LNCaP clone FGC (cell line): ENCODE results near the gene ANKRD50.

Experiments used
- DNase-seq: peaks from one replicate; pipeline ENCODE4 v3.0.0-alpha.2; 2011; ENCODE audit warnings: low read depth
- H3K4me3 ChIP-seq: 2 replicates; pipeline ENCODE4 v1.5.1; 2011; ENCODE audit warnings: mild to moderate bottlenecking, low read depth, low read length, control low read depth
- TF ChIP-seq, protein P1 (sequence below): IDR thresholded peaks from 2 replicates; pipeline ENCODE4 v1.5.1; 2012; ENCODE audit warnings: mild to moderate bottlenecking; ENCODE audit not compliant: control insufficient read depth, insufficient read depth; ENCODE audit errors: extremely low read depth

The ANKRD50 gene

DNA sequence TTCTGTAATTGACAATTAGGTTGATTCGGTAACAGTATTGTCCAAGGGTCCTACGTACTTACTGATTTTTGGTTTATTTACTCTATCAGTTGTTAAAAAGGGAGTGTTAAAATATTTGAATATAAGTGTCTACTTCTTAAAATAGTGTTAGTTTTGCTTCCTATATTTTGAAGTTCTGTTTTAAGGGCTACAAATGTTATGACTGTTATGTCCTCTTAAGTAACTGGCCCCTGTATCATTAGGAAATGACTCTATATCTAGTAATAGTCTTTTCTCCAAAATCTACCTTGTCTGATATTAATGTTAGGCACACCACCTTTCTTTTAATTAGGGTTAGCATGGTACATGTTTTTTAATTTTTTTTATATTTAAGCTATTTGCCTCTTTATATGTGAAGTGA is 30.1 kb downstream of the ANKRD50 start:
- no peak for DNase-seq
- TF ChIP-seq, protein P1, sequence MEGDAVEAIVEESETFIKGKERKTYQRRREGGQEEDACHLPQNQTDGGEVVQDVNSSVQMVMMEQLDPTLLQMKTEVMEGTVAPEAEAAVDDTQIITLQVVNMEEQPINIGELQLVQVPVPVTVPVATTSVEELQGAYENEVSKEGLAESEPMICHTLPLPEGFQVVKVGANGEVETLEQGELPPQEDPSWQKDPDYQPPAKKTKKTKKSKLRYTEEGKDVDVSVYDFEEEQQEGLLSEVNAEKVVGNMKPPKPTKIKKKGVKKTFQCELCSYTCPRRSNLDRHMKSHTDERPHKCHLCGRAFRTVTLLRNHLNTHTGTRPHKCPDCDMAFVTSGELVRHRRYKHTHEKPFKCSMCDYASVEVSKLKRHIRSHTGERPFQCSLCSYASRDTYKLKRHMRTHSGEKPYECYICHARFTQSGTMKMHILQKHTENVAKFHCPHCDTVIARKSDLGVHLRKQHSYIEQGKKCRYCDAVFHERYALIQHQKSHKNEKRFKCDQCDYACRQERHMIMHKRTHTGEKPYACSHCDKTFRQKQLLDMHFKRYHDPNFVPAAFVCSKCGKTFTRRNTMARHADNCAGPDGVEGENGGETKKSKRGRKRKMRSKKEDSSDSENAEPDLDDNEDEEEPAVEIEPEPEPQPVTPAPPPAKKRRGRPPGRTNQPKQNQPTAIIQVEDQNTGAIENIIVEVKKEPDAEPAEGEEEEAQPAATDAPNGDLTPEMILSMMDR, result no peak
- no peak overlapping the region for H3K4me3 ChIP-seq

DNA sequence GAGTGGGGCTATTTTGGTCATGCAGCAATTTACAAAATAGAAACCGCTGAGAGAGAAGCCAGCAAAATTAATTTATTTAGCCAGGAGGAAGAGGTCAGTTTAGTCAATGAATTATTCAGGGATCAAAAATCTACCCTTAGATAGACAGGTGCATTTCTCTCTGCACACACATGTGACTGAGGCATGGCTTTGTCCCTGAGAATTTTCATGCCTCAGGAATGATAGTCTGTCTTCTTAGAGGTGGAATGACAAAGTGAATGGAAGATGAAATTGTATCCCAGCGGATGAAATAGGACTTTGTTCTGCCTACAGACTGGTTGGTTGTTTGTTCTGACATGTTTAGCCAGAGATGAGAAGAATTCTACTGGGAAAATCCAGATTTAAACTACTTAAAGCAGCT is 46.0 kb downstream of the ANKRD50 start:
- DNase-seq, result no peak
- TF ChIP-seq, protein P1, result no peak
- H3K4me3 ChIP-seq, result no peak overlapping the region

DNA sequence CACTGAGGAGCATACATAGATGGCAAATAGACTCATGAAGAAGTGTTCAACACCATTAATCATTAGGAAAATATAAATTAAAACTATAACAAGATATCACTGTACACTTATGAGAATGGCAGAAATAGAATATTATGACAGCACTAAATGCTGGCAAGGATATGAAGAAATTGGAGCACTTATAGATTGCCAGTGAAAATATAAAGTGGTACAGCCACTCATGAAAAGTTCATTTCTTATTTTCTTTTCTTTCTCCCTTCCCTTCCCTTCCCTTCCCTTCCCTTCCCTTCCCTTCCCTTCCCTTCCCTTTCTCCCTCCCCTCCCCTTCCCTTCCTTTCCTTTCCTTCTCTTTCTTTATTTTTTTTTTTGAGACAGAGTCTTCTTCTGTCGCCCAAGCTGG is 53.7 kb downstream of the ANKRD50 start:
- no peak overlapping the region for H3K4me3 ChIP-seq
- TF ChIP-seq, protein P1, result no peak
- DNase-seq, result no peak

DNA sequence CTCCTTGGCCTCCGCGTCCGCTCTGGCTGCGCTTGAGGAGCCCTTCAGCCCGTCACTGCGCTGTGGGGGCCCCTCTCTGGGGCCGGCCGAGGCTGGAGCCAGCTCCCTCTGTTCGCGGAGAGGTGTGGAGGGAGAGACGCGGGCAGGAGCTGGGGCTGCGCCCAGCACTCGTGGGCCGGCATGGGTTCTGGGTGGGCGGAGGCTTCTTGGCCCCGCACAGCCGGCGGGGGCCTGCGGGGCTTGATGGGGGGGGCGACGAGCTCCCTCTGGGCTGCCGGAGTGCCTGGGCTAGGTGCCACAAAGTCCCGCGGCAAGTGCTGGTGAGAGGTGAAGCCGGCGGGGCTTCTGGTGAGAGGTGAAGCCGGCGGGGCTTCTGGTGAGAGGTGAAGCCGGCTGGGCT is 61.9 kb downstream of the ANKRD50 start:
- no peak for DNase-seq
- TF ChIP-seq, protein P1, result no peak
- H3K4me3 ChIP-seq, result no peak overlapping the region

DNA sequence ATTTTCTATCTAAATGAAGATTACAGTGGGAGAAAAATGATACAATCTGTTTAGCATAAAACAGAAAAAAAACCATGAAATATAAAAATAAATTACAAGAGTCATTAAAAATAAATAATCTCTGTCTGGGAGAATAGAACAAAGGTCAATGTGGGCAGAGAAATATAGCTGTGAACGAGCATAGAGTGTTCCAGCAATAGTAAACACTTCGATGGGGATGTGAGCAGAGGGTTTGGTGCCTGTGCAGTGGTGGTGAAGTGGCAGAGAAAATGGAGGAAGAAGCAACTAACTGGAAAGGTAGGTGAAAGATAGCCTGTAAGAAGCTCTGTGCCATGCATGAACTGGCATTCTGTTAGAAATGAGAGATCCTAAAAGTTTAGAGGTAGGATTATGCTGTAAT is 64.9 kb downstream of the ANKRD50 start:
- no peak overlapping the region for H3K4me3 ChIP-seq
- no peak for DNase-seq
- TF ChIP-seq, protein P1, result no peak

DNA sequence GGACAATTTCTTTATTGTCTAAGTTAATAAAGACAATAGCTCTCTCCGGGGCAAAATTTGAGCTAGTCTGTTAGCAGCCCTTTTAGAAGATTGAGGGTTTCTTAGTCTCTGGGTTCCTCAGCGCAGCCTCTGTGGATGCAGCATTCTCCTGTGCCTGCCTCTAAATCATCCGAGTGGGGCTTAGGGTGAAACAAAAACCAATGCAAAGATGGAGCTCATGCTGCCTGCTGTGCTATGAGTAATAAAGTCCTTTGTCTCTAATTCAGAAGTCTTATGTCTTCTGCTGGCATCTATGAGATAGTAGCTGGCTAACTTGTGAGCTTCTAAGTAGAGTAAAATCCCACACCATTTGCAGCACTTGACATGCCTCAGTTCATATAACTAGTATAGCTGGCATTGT is 67.9 kb downstream of the ANKRD50 start:
- H3K4me3 ChIP-seq, result no peak overlapping the region
- TF ChIP-seq, protein P1, result no peak
- DNase-seq, result no peak

DNA sequence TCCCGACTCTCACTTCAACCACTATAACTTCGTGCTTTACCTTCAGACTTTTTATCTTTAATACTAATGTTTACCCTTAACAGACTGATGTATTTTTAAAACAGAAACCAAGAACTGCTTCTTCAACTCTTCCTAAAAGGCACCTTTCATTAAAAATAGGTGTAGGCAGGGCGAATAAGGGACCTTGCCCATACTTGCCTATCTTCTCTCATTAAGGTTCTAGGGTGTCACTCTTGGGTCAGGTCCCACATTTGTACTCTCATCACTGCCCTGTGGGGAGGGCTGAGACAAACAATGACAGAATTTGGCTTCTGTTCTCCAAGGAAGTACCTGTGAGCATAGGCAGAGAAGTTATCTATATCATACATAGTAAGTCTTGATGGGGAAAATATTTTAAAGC is 69.7 kb downstream of the ANKRD50 start:
- no peak overlapping the region for H3K4me3 ChIP-seq
- TF ChIP-seq, protein P1, result no peak
- no peak for DNase-seq
